Activated T-cell treated with anti-CD3 and anti-CD28 coated beads for 1 hour (primary cell): ENCODE results near the gene OR1F1.
"Not testable (repeated sequence)": the region's sequence is repeated elsewhere in the genome, so short reads cannot be mapped to it uniquely, and the experiment has no call there.

Experiments used
- DNase-seq: peaks from one replicate; pipeline ENCODE4 v3.0.0-alpha.2; 2020; ENCODE audit warnings: low read depth

Gene OR1F1

GRCh38 chr16:3150346-3151218, 37.4 kb upstream of the OR1F1 start:
- DNase-seq, result peak; percentile 97

- DNase-seq, result no peak
Measured at GRCh38 chr16:3152027-3152276, 36.1 kb upstream of the OR1F1 start.

- peak; percentile 51 for DNase-seq
Measured at GRCh38 chr16:3152277-3152990, 35.6 kb upstream of the OR1F1 start.

- DNase-seq, result no peak
Measured at GRCh38 chr16:3152991-3153368, 35.0 kb upstream of the OR1F1 start.

- no peak for DNase-seq
Measured at GRCh38 chr16:3155181-3155580, 32.8 kb upstream of the OR1F1 start.

GRCh38 chr16:3155972-3156371, 32.0 kb upstream of the OR1F1 start:
- no peak for DNase-seq

GRCh38 chr16:3157229-3158025, 30.6 kb upstream of the OR1F1 start:
- peak; percentile 33 for DNase-seq

- DNase-seq, result no peak
Measured at GRCh38 chr16:3158026-3158509, 29.9 kb upstream of the OR1F1 start.

- peak; percentile 94 for DNase-seq
Measured at GRCh38 chr16:3158510-3159314, 29.3 kb upstream of the OR1F1 start.

- no peak for DNase-seq
Measured at GRCh38 chr16:3161235-3162018, 26.6 kb upstream of the OR1F1 start.

- no peak for DNase-seq
Measured at GRCh38 chr16:3164121-3164991, 23.6 kb upstream of the OR1F1 start.

GRCh38 chr16:3165111-3165822, 22.7 kb upstream of the OR1F1 start:
- no peak for DNase-seq

GRCh38 chr16:3166505-3166886, 21.5 kb upstream of the OR1F1 start:
- DNase-seq, result no peak

- DNase-seq, result not testable (repeated sequence)
Measured at GRCh38 chr16:3168729-3169128, 19.3 kb upstream of the OR1F1 start.

- DNase-seq, result no peak
Measured at GRCh38 chr16:3170440-3171180, 17.4 kb upstream of the OR1F1 start.

GRCh38 chr16:3171181-3171854, 16.7 kb upstream of the OR1F1 start:
- no peak for DNase-seq

- no peak for DNase-seq
Measured at GRCh38 chr16:3171855-3172593, 16.0 kb upstream of the OR1F1 start.
